ENCODE measurements around the gene PDIA2. TPM values are rescaled to one million over a fixed set of nuclear protein-coding genes. Genes with fewer than 3 reads are reported as not detected.
"Not testable (repeated sequence)": the region's sequence is repeated elsewhere in the genome, so short reads cannot be mapped to it uniquely, and the experiment has no call there.

Gene PDIA2
- polyA plus RNA-seq, 4 donors: 0.10 to 46.1 (median 28.6) TPM

GRCh38 chr16:265711-266110 is 17.3 kb upstream of the PDIA2 start:
- Histone ChIP-seq H3K27me3 (ENCODE audit: control insufficient read depth in 3 of 3, insufficient read depth in 3 of 3, low read length in 3 of 3) (no peaks in the 10 kb centered on the region), H3K9me3 (ENCODE audit: control insufficient read depth in 2 of 2, insufficient read depth in 1 of 2, low read depth in 1 of 2, low read length in 1 of 2) (no peaks in the 10 kb centered on the region), H3K27ac (ENCODE audit: low read depth in 1 of 3, low read length in 2 of 3) (peak overlapping the region in 2 of 3 donors; percentile 43 to 57), H3K4me1 (ENCODE audit: control insufficient read depth in 3 of 3, insufficient read depth in 2 of 3, low read depth in 1 of 3, low read length in 2 of 3) (peaks cover 0 to 4% (median 2%) of the 10 kb centered on the region in 3 donors), H3K4me3 (ENCODE audit: low read depth in 1 of 3, low read length in 3 of 3) (no peak overlapping the region), H3K36me3 (ENCODE audit: control insufficient read depth in 3 of 3, insufficient read depth in 2 of 3, low read depth in 1 of 3, low read length in 3 of 3) (peaks cover 3 to 48% (median 15%) of the 10 kb centered on the region in 3 donors)
- peak in 1 of 2 donors; percentile 74 for DNase-seq
- no peak for FAIRE-seq
- WGBS, 3 donors: 8 to 63% (median 28%) methylated on average over 10 to 12 of the region's 12 CpGs

- Histone ChIP-seq H3K4me1 (ENCODE audit: control insufficient read depth in 3 of 3, insufficient read depth in 2 of 3, low read depth in 1 of 3, low read length in 2 of 3) (peaks cover 0 to 4% (median 2%) of the 10 kb centered on the region in 3 donors), H3K36me3 (ENCODE audit: control insufficient read depth in 3 of 3, insufficient read depth in 2 of 3, low read depth in 1 of 3, low read length in 3 of 3) (peaks cover 3 to 40% (median 15%) of the 10 kb centered on the region in 3 donors), H3K27ac (ENCODE audit: low read depth in 1 of 3, low read length in 2 of 3) (peak overlapping the region in 2 of 3 donors; percentile 43 to 57), H3K27me3 (ENCODE audit: control insufficient read depth in 3 of 3, insufficient read depth in 3 of 3, low read length in 3 of 3) (no peaks in the 10 kb centered on the region), H3K4me3 (ENCODE audit: low read depth in 1 of 3, low read length in 3 of 3) (no peak overlapping the region), H3K9me3 (ENCODE audit: control insufficient read depth in 2 of 2, insufficient read depth in 1 of 2, low read depth in 1 of 2, low read length in 1 of 2) (no peaks in the 10 kb centered on the region)
- no peak for FAIRE-seq
- no peak for DNase-seq
- WGBS, 3 donors: 50 to 61% (median 53%) methylated on average over 25 of the region's 25 CpGs
Observed at GRCh38 chr16:266258-267164, 16.5 kb upstream of the PDIA2 start.

- H3K9me3 ChIP-seq (ENCODE audit: control insufficient read depth in 2 of 2, insufficient read depth in 1 of 2, low read depth in 1 of 2, low read length in 1 of 2); DNase-seq; H3K4me3 ChIP-seq (ENCODE audit: low read depth in 1 of 3, low read length in 3 of 3); H3K4me1 ChIP-seq (ENCODE audit: control insufficient read depth in 3 of 3, insufficient read depth in 2 of 3, low read depth in 1 of 3, low read length in 2 of 3); H3K27me3 ChIP-seq (ENCODE audit: control insufficient read depth in 3 of 3, insufficient read depth in 3 of 3, low read length in 3 of 3); FAIRE-seq: not testable (repeated sequence)
- WGBS, 3 donors: 78 to 84% (median 83%) methylated on average over 17 of the region's 17 CpGs
- Histone ChIP-seq H3K27ac (ENCODE audit: low read depth in 1 of 3, low read length in 2 of 3) (peak overlapping the region in 1 of 3 donors; percentile 89), H3K36me3 (ENCODE audit: control insufficient read depth in 3 of 3, insufficient read depth in 2 of 3, low read depth in 1 of 3, low read length in 3 of 3) (peaks cover 3 to 29% (median 15%) of the 10 kb centered on the region in 3 donors)
Observed at GRCh38 chr16:267562-267961, 15.4 kb upstream of the PDIA2 start.

- no peaks in the 10 kb centered on the region for H3K9me3 ChIP-seq (ENCODE audit: control insufficient read depth in 2 of 2, insufficient read depth in 1 of 2, low read depth in 1 of 2, low read length in 1 of 2)
- H3K4me3 ChIP-seq (ENCODE audit: low read depth in 1 of 3, low read length in 3 of 3): peak overlapping the region in 1 of 3 donors; percentile 56
- H3K36me3 ChIP-seq (ENCODE audit: control insufficient read depth in 3 of 3, insufficient read depth in 2 of 3, low read depth in 1 of 3, low read length in 3 of 3): peaks cover 0 to 23% (median 11%) of the 10 kb centered on the region in 3 donors
- FAIRE-seq: no peak
- peak overlapping the region in 2 of 3 donors; percentile 89 to 94 for H3K27ac ChIP-seq (ENCODE audit: low read depth in 1 of 3, low read length in 2 of 3)
- DNase-seq: peak in 1 of 2 donors; percentile 96
- 18 to 54% (median 34%) methylated on average over 38 to 40 of the region's 40 CpGs for WGBS, 3 donors
- peaks cover 0 to 4% (median 2%) of the 10 kb centered on the region in 3 donors for H3K4me1 ChIP-seq (ENCODE audit: control insufficient read depth in 3 of 3, insufficient read depth in 2 of 3, low read depth in 1 of 3, low read length in 2 of 3)
- H3K27me3 ChIP-seq (ENCODE audit: control insufficient read depth in 3 of 3, insufficient read depth in 3 of 3, low read length in 3 of 3): peaks cover 0 to 10% (median 0%) of the 10 kb centered on the region in 3 donors
Observed at GRCh38 chr16:268141-269053, 14.6 kb upstream of the PDIA2 start.

- FAIRE-seq (no peak), DNase-seq (no peak)
- peaks cover 0 to 15% (median 4%) of the 10 kb centered on the region in 3 donors for H3K36me3 ChIP-seq (ENCODE audit: control insufficient read depth in 3 of 3, insufficient read depth in 2 of 3, low read depth in 1 of 3, low read length in 3 of 3)
- H3K27me3 ChIP-seq (ENCODE audit: control insufficient read depth in 3 of 3, insufficient read depth in 3 of 3, low read length in 3 of 3): peaks cover 0 to 17% (median 0%) of the 10 kb centered on the region in 3 donors
- peaks cover 0 to 4% (median 2%) of the 10 kb centered on the region in 3 donors for H3K4me1 ChIP-seq (ENCODE audit: control insufficient read depth in 3 of 3, insufficient read depth in 2 of 3, low read depth in 1 of 3, low read length in 2 of 3)
- no peaks in the 10 kb centered on the region for H3K9me3 ChIP-seq (ENCODE audit: control insufficient read depth in 2 of 2, insufficient read depth in 1 of 2, low read depth in 1 of 2, low read length in 1 of 2)
- 52 to 75% (median 73%) methylated on average over 22 to 24 of the region's 24 CpGs for WGBS, 3 donors
- H3K4me3 ChIP-seq (ENCODE audit: low read depth in 1 of 3, low read length in 3 of 3): peak overlapping the region in 1 of 3 donors; percentile 56
- peak overlapping the region in 2 of 3 donors; percentile 89 to 94 for H3K27ac ChIP-seq (ENCODE audit: low read depth in 1 of 3, low read length in 2 of 3)
Observed at GRCh38 chr16:269061-269796, 13.7 kb upstream of the PDIA2 start.

GRCh38 chr16:270381-271255 is 12.3 kb upstream of the PDIA2 start:
- Histone ChIP-seq H3K9me3 (ENCODE audit: control insufficient read depth in 2 of 2, insufficient read depth in 1 of 2, low read depth in 1 of 2, low read length in 1 of 2) (no peaks in the 10 kb centered on the region), H3K4me3 (ENCODE audit: low read depth in 1 of 3, low read length in 3 of 3) (no peak overlapping the region), H3K4me1 (ENCODE audit: control insufficient read depth in 3 of 3, insufficient read depth in 2 of 3, low read depth in 1 of 3, low read length in 2 of 3) (peaks cover 2 to 7% (median 4%) of the 10 kb centered on the region in 3 donors), H3K27me3 (ENCODE audit: control insufficient read depth in 3 of 3, insufficient read depth in 3 of 3, low read length in 3 of 3) (peaks cover 0 to 29% (median 0%) of the 10 kb centered on the region in 3 donors), H3K27ac (ENCODE audit: low read depth in 1 of 3, low read length in 2 of 3) (peak overlapping the region in 2 of 3 donors; percentile 26 to 41), H3K36me3 (ENCODE audit: control insufficient read depth in 3 of 3, insufficient read depth in 2 of 3, low read depth in 1 of 3, low read length in 3 of 3) (peaks cover 0 to 2% (median 0%) of the 10 kb centered on the region in 3 donors)
- WGBS, 3 donors: 78 to 84% (median 84%) methylated on average over 27 to 34 of the region's 34 CpGs
- DNase-seq (no peak), FAIRE-seq (no peak)

All from small intestine (tissue), 7 donors.